HG03439 (cell line): ENCODE measurements around the gene HRH4.

Source experiments
- ATAC-seq: cut with Tn5 transposase; IDR thresholded peaks from one replicate; pipeline ENCODE4 v1.9.1; 2021; ENCODE audit warnings: mild to moderate bottlenecking, moderate library complexity; ENCODE audit not compliant: unreplicated experiment

HRH4 gene

GRCh38 chr18:24460388-24460787, at the start of gene HRH4:
Gene HRH4 (plus strand): TSS chr18:24460637. CDS start chr18:24460729, 92 bp downstream.
- ATAC-seq: no peak

- ATAC-seq: no peak
Measured at GRCh38 chr18:24413148-24413547, 47.3 kb upstream of the HRH4 start.

GRCh38 chr18:24414349-24415003, 46.0 kb upstream of the HRH4 start:
- ATAC-seq: no peak

GRCh38 chr18:24417480-24417879, 43.0 kb upstream of the HRH4 start:
- ATAC-seq: no peak

- no peak for ATAC-seq
Measured at GRCh38 chr18:24420551-24420950, 39.9 kb upstream of the HRH4 start.

GRCh38 chr18:24421831-24422230, 38.6 kb upstream of the HRH4 start:
- no peak for ATAC-seq

- ATAC-seq: no peak
Measured at GRCh38 chr18:24426073-24426397, 34.4 kb upstream of the HRH4 start.

- peak; percentile 72 for ATAC-seq
Measured at GRCh38 chr18:24426398-24427294, 33.8 kb upstream of the HRH4 start, which contains the start of gene IMPACT. Gene IMPACT (plus strand): TSS chr18:24426670. CDS start chr18:24426757, 87 bp downstream.

- no peak for ATAC-seq
Measured at GRCh38 chr18:24427484-24427883, 33.0 kb upstream of the HRH4 start.

GRCh38 chr18:24428709-24429108, 31.7 kb upstream of the HRH4 start:
- no peak for ATAC-seq

- no peak for ATAC-seq
Measured at GRCh38 chr18:24429188-24429587, 31.2 kb upstream of the HRH4 start.

GRCh38 chr18:24432618-24433017, 27.8 kb upstream of the HRH4 start:
- no peak for ATAC-seq

GRCh38 chr18:24436939-24437338, 23.5 kb upstream of the HRH4 start:
- ATAC-seq: no peak

- ATAC-seq: no peak
Measured at GRCh38 chr18:24443870-24444269, 16.6 kb upstream of the HRH4 start.

GRCh38 chr18:24446453-24446852, 14.0 kb upstream of the HRH4 start:
- peak; percentile 81 for ATAC-seq

GRCh38 chr18:24446953-24447538, 13.4 kb upstream of the HRH4 start:
- no peak for ATAC-seq

- no peak for ATAC-seq
Measured at GRCh38 chr18:24447961-24448360, 12.5 kb upstream of the HRH4 start.

GRCh38 chr18:24456549-24456948, 3.9 kb upstream of the HRH4 start:
- peak; percentile 94 for ATAC-seq

GRCh38 chr18:24459772-24460171, 665 bp upstream of the HRH4 start:
- no peak for ATAC-seq

GRCh38 chr18:24461996-24462395, 1.6 kb downstream of the HRH4 start:
- ATAC-seq: no peak

GRCh38 chr18:24462838-24463775, 2.7 kb downstream of the HRH4 start:
- no peak for ATAC-seq
